CD4-positive, alpha-beta T cell treated with Interleukin-6 at 100 ng/mL for 8 hours (primary cell): ENCODE measurements around the gene DUOX1.
"Not testable (repeated sequence)": the region's sequence is repeated elsewhere in the genome, so short reads cannot be mapped to it uniquely, and the experiment has no call there.

Experiments
- DNase-seq: peaks from one replicate; pipeline ENCODE4 v3.0.0-alpha.2; 2020; ENCODE audit warnings: mixed read lengths, low spot score

The DUOX1 gene

GRCh38 chr15:45129651-45130129, at the start of gene DUOX1, which contains the start of gene DUOXA1:
TSS of gene DUOX1 (plus strand) at chr15:45129994. CDS start at chr15:45131967, 1,973 bp downstream.
TSS of gene DUOXA1 (minus strand) at chr15:45129879. CDS start at chr15:45123014, 6,865 bp downstream.
- peak; percentile 14 for DNase-seq

- DNase-seq = not testable (repeated sequence)
Observed at GRCh38 chr15:45080593-45080992, 49.2 kb upstream of the DUOX1 start.

DNA sequence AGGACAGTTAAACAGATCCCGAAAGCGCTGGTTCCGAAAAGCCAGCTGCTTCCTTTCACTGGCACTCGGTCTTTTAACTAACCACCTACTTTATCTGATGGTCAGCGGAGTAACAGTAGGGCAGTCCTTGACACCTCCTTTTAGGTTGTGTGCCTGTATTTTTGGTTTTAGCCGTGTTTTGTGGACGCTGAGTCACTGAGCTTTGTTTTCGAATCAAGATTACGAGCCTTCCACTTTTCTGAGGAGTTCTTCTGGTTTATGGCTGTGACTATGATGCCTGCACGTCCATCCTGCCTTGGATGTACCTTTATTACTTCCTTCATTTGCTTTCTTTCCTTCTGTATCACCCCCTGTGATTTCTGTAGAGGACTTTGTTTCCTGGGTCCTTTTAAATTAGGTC, 47.4 kb upstream of the DUOX1 start:
- not testable (repeated sequence) for DNase-seq

- DNase-seq = no peak
Observed at GRCh38 chr15:45083223-45083622, 46.6 kb upstream of the DUOX1 start.

DNA sequence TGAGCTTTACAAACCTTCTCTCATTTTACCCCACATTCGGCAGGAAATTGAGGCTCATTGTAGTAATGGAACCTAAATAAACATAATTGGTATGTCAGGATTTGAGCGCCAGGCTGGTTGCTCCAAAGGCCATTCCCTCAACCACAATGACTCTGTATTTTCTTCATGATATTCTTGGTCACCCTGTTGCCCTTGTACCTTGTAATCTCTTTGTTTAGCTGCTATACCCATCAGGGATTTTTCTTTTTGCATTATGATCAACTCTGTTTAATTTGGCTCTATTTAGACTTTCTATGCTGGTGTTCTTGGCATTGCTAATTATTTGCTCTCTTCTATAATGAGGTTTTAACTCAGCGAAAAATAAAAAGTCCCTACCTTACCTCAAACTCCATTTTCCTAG, 45.6 kb upstream of the DUOX1 start:
- DNase-seq = no peak

GRCh38 chr15:45087513-45087912, 42.3 kb upstream of the DUOX1 start:
- no peak for DNase-seq

DNA sequence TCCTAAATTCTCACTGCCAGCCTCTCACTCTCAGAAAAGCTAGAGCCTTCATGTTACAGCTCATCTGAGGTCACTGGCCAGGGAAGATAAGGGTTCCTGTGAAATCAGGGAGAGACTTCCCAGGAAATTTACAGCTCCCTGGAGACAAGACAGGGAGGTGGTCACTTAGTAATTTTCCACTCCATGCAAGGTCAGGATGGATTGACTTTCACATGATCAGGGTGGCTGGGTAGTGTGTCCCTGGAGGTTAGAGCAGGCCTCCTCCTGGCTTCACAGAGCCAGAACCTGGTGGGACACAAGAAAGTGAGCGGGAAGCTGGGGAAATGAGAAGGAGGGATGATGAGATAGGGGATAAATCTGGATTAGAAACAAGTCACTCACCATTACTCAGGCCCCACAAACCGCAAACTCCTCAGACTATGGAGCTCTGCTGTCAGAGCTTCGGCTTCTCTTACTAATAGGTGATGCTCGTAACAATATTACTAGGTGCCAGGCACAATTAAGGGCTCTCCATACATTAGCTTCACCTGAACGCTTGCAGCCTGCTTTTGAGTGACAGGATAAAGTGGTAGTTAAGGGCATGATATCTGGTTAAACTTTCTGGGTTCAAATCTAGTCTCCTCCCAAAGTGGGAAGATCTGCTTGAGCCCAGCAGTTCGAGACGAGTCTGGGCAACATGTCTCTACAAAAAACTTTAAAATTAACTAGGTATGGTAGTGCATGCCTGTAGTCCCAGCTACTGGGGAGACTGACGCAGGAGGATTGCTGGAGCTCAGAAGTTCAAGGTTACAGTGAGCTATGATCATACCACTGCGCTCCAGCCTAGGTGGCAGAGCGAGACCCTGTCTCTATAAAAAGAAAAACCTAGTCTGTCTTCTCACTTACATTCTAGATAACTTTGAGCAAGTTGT, 40.7 kb upstream of the DUOX1 start:
- DNase-seq = no peak

- DNase-seq = no peak
Observed at GRCh38 chr15:45089712-45090373, 40.0 kb upstream of the DUOX1 start.

DNA sequence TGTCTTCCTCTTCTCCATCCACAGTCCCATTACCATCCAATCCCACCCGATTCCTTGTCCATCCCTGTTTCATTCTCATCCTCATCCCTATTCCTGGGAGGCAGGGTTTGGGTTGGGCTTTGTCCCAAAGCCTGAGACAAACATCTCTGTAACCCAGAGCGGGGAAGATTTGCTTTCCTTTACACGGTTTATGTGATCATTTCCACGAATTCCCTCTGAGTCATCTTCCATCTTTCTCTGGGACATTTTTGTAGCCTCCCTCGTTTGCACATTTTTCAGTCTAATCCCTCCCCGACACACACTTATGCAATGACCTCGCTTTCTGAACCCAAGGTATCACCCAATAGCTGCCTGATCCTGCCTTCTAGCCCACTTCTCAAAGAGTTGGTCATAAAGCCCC, 38.6 kb upstream of the DUOX1 start:
- DNase-seq = no peak

GRCh38 chr15:45091576-45091975, 38.2 kb upstream of the DUOX1 start:
- no peak for DNase-seq

- DNase-seq = no peak
Observed at GRCh38 chr15:45093013-45093412, 36.8 kb upstream of the DUOX1 start.

DNA sequence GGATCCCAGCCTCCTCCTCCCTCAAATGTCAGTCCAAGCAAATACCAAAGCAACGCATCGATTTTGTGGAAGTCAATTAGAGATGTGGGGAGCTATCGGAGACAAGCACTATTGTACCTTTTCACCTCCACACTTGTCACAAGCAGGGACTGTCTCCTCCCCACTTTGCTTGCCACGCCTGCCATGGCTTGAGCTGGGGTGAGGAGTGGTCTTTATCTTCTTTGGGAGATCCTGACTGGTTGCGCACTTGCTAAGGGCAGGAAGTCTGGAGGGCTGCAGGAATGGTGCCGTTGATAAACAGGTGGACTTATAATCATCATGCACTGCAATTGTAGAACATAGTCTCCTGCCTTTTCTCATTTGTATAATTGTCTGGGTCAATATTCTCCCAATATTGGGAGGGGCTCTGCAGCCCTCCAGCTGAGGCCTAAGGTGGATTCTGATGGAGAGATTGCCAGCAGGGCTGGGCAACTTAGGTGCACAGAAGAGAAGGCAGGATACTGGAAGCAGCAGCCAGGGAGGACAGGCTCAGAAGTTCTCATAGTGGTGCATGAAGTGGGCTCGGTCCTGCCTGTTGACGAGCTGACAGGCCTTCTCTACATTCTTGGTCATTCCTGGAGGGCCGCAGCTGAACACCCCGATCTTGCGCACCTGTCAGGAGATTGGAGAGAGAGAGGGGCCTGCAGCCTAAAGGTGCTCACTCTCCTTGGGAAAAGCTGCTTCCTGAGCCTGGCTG, 36.0 kb upstream of the DUOX1 start:
- no peak for DNase-seq

DNA sequence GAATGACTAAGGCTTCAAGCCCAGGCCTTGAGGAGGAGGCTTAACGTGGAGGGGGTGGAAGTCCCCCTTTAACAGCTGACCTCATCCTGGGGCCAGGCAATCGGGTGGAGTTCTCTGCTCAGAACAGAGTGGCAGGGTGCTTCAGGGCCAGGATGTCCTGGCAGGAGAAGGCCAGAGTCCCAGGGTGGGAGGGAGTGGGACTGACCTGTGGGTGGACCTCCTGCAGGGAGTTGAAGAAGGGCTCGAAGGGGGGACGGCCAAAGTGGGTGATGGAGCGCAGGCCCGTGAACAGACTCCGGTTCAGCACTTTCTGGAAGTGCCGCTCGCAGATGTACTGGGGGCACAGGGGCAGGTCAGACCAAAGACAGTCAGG, 35.5 kb upstream of the DUOX1 start:
- no peak for DNase-seq

DNA sequence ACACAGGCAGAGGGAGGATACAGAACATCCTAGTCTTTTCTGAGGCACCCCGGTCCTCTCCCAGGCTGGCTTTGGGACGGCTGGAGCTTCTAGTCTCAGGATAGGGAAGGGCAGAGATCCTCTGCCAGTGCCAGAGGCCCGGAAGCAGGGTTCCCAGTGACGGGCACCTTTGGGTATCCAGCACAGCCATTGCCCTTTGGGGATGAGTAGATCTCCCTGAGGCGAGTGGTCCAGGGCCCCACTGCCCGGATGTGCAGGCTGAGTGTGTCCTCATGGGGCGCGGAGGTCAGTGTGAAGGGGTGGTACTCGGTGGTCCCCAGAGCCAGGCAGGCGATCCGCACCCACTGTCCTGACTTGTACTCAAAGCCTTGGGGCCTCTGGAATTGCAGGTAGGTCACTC, 34.1 kb upstream of the DUOX1 start:
- no peak for DNase-seq

DNA sequence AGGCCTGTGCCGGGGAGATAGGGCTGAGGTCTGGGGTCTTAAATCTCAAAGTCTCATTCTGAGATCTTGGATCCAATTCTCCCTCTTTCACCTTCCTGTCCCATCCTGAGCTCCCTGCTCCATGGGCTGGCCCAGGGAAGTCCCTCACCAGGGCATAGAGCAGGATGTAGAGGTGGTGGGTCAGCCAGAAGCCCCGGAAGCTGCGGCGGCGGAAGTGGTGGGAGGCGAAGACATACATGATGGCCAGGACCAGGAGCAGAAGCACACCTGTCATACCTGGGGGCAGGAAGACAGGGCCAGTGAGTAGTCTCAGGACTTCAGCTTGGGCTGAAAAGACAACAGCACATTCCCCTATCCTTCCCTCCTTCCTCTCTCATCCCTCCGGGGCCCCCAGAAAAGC, 32.3 kb upstream of the DUOX1 start:
- no peak for DNase-seq

DNA sequence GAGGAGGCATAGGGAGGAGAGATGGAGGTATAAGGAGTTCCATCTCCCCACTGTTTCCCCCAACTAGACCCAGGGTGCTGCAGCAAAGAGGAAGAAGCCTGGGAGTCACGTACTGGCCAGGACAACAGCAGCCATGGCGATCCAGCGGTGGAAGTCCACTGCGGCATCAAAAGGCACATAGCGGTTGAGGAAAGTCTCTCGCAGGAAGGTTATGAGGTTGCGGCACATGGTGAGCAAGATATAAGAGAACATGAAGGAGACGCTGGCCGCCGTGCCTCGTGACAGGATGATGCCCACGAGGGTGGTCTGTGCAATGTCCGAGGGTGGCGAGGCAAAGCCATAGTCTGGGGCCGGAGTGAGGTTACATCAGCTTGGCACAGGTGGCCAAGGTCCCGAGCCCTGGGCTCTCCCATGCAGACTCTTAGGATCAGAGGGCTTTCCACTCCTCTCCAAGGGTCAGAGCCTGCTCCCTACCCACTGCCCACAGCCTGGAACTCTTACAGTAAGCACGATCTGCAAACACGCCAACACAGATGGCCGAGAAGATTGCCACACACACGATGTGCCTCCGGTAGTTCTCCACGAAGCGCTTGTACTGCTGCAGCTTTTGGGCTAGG, 30.1 kb upstream of the DUOX1 start:
- no peak for DNase-seq

- no peak for DNase-seq
Observed at GRCh38 chr15:45100884-45101625, 28.7 kb upstream of the DUOX1 start.

DNA sequence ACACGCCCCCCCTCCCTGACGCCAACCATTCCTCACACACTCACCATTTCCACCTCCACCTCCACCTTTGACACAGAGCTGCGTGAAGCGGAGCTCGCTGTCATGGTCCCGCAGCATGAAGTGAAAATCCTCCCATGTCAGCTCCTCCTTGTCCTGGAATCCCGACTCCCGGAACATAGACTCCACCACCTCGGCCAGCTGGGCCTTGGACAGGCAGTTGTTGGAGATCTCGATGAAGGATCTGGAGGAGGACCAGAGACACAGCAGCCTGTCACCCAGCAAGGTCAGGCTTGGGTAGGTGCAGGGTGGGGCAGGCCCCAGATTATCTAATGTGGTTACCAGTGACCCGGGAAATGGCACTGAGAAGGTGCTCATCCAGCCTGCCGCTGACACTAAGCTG, 28.0 kb upstream of the DUOX1 start:
- no peak for DNase-seq

GRCh38 chr15:45102226-45102625, 27.6 kb upstream of the DUOX1 start:
- no peak for DNase-seq

DNA sequence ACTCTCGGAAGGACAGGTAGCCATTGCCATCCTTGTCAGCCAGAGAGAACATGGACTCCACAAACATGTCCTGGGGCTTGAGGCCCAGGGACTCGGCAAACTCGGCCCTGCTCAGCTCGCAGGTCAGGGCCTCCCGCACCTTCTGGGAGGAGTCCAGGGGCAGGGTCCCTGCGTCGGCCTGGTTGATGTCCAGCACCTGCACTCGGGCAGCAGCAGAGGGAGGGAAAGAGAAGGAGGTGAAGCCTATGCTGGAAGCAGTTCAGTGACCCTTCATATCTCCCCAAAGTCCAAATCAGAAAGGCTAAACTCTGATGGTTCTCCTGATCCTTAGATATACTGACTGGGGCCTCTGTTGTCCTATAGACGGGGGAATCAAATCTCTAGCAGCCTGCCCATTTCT, 25.6 kb upstream of the DUOX1 start:
- DNase-seq = not testable (repeated sequence)

DNA sequence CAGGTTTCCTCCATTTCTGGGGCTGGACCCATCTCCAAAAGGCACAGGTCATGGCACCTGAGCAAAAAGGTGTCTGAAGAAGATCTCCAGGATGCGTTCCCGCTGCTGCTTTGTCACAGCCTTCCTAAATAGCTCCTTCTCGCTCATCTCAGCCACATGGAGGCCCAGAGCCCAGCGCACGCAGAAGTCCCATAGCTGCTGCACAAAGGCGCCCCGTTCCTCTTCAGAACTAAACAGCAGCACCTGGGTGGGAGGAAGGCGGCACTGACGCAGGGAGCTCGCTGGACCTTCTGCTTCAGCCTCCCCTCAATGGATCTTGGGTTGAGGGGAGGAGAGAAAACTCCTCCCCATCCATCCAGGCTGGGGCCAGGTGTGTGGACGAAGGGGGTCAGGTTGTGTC, 24.2 kb upstream of the DUOX1 start:
- DNase-seq = no peak
